ENCODE measurements around the gene NXPH1.

The NXPH1 gene

DNA sequence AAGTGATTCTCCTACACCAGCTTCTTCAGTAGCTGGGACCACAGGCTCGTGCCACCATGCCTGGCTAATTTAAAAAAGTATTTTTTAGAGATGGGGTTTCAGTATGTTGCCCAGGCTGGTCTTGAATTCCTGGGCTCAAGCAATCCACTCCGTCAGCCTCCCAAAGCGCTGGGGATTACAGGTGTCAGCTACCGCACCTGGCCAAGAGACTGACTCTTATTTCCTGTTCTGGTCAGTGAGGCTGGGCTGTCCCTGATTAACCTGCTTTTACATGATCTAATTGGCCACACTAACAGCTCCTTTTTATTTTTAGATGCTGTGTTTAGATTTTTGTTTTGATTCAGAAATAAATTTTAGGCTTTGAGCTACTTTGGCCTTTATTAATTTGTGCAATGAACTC is 203.9 kb downstream of the NXPH1 start:
- Histone ChIP-seq H3K36me3 (ENCODE audit: insufficient read depth, low read length) (no peaks in the 10 kb centered on the region), H4K20me1 (ENCODE audit: insufficient read depth, low read length) (no peaks in the 10 kb centered on the region), H3K9ac (ENCODE audit: low read length) (no peak overlapping the region), H3K27ac (ENCODE audit: low read depth, low read length, poor library complexity, severe bottlenecking) (no peak overlapping the region), H3K27me3 (ENCODE audit: insufficient read depth, low read length) (no peaks in the 10 kb centered on the region), H3K79me2 (ENCODE audit: insufficient read depth, low read length) (no peaks in the 10 kb centered on the region), H3F3A (ENCODE audit: insufficient read depth, low read length) (no peaks in the 10 kb centered on the region), H3K4me3 (ENCODE audit: low read depth, low read length, poor library complexity, severe bottlenecking) (no peak overlapping the region), H3K9me3 (ENCODE audit: low read length) (no peaks in the 10 kb centered on the region), H3K4me2 (ENCODE audit: low read length) (no peak overlapping the region), H3K4me1 (ENCODE audit: insufficient read depth, low read length, severe bottlenecking) (no peaks in the 10 kb centered on the region), H3K9me2 (ENCODE audit: low read depth, low read length) (no peaks in the 10 kb centered on the region), H2AFZ (ENCODE audit: low read length) (no peak overlapping the region)
- TF ChIP-seq EZH2 (IDR thresholded peaks at IDR 0.05; ENCODE audit: borderline replicate concordance, low read length): no peak
- TF ChIP-seq, protein P1, sequence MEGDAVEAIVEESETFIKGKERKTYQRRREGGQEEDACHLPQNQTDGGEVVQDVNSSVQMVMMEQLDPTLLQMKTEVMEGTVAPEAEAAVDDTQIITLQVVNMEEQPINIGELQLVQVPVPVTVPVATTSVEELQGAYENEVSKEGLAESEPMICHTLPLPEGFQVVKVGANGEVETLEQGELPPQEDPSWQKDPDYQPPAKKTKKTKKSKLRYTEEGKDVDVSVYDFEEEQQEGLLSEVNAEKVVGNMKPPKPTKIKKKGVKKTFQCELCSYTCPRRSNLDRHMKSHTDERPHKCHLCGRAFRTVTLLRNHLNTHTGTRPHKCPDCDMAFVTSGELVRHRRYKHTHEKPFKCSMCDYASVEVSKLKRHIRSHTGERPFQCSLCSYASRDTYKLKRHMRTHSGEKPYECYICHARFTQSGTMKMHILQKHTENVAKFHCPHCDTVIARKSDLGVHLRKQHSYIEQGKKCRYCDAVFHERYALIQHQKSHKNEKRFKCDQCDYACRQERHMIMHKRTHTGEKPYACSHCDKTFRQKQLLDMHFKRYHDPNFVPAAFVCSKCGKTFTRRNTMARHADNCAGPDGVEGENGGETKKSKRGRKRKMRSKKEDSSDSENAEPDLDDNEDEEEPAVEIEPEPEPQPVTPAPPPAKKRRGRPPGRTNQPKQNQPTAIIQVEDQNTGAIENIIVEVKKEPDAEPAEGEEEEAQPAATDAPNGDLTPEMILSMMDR (IDR thresholded peaks at IDR 0.05; ENCODE audit: low read length): no peak

- Histone ChIP-seq H3K27ac (ENCODE audit: low read depth, low read length, poor library complexity, severe bottlenecking) (no peak overlapping the region), H3K4me2 (ENCODE audit: low read length) (no peak overlapping the region), H3K79me2 (ENCODE audit: insufficient read depth, low read length) (no peaks in the 10 kb centered on the region), H4K20me1 (ENCODE audit: insufficient read depth, low read length) (no peaks in the 10 kb centered on the region), H3K9me3 (ENCODE audit: low read length) (no peaks in the 10 kb centered on the region), H3K4me1 (ENCODE audit: insufficient read depth, low read length, severe bottlenecking) (no peaks in the 10 kb centered on the region), H3K36me3 (ENCODE audit: insufficient read depth, low read length) (no peaks in the 10 kb centered on the region), H3K9ac (ENCODE audit: low read length) (no peak overlapping the region), H3K4me3 (ENCODE audit: low read depth, low read length, poor library complexity, severe bottlenecking) (no peak overlapping the region), H2AFZ (ENCODE audit: low read length) (no peak overlapping the region), H3K27me3 (ENCODE audit: insufficient read depth, low read length) (no peaks in the 10 kb centered on the region), H3F3A (ENCODE audit: insufficient read depth, low read length) (no peaks in the 10 kb centered on the region), H3K9me2 (ENCODE audit: low read depth, low read length) (no peaks in the 10 kb centered on the region)
- TF ChIP-seq, protein P1 (IDR thresholded peaks at IDR 0.05; ENCODE audit: low read length): no peak
- TF ChIP-seq EZH2 (IDR thresholded peaks at IDR 0.05; ENCODE audit: borderline replicate concordance, low read length): no peak
Observed at GRCh38 chr7:8638076-8638475, 204.7 kb downstream of the NXPH1 start.

- Histone ChIP-seq H3K9ac (ENCODE audit: low read length) (no peak overlapping the region), H2AFZ (ENCODE audit: low read length) (no peak overlapping the region), H3K79me2 (ENCODE audit: insufficient read depth, low read length) (no peaks in the 10 kb centered on the region), H3F3A (ENCODE audit: insufficient read depth, low read length) (no peaks in the 10 kb centered on the region), H3K27me3 (ENCODE audit: insufficient read depth, low read length) (no peaks in the 10 kb centered on the region), H3K9me3 (ENCODE audit: low read length) (no peaks in the 10 kb centered on the region), H3K4me2 (ENCODE audit: low read length) (no peak overlapping the region), H3K27ac (ENCODE audit: low read depth, low read length, poor library complexity, severe bottlenecking) (no peak overlapping the region), H3K9me2 (ENCODE audit: low read depth, low read length) (no peaks in the 10 kb centered on the region), H4K20me1 (ENCODE audit: insufficient read depth, low read length) (no peaks in the 10 kb centered on the region), H3K4me3 (ENCODE audit: low read depth, low read length, poor library complexity, severe bottlenecking) (no peak overlapping the region), H3K36me3 (ENCODE audit: insufficient read depth, low read length) (no peaks in the 10 kb centered on the region), H3K4me1 (ENCODE audit: insufficient read depth, low read length, severe bottlenecking) (no peaks in the 10 kb centered on the region)
- TF ChIP-seq, protein P1 (IDR thresholded peaks at IDR 0.05; ENCODE audit: low read length): no peak
- TF ChIP-seq EZH2 (IDR thresholded peaks at IDR 0.05; ENCODE audit: borderline replicate concordance, low read length): no peak
Observed at GRCh38 chr7:8639668-8640067, 206.3 kb downstream of the NXPH1 start.

All from OCI-LY1 (cell line).